ENCODE measurements around the gene PALB2. TPM values are rescaled to one million over a fixed set of nuclear protein-coding genes. Genes with fewer than 3 reads are reported as not detected.

PALB2 gene
- polyA plus RNA-seq, 2 of the 4 experiments (the other 2 are of a cell fraction): 13.9 to 17.4 TPM

DNA sequence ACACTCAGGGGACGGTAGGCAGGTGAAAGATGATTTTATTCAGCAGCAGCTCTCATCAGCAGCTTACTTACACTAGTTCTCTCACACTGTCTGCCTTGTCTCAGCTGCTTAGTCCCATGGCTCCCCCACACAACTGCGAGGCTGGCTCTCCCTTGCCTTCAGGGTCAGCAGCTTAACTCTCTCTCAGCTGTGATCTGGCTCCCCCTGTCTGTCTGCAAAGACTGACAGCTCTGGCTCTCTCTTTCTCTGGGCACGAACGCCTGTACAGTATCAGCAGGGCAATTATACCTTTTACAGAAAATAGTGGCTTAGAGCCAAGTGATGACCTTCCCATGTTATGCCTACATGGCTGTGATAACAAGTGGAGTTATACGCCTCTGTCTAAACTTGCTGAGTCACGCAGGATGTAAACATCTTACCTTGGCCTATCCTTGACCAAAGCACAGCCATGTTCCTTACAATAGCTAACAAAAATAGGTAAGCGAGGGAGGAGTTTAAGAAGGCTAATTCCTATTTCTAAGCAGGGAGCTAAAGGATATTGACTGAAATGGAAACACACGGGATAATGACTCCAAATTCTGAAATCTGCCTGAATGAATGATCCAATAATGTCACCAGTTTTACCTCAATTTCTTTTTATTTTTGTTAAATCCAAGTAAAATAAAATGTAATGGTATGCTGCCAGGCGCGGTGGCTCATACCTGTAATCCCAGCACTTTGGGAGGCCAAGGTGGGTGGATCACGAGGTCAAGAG lies 43.9 kb downstream of the PALB2 start (continued):
- TF ChIP-seq EHMT2 (IDR thresholded peaks at IDR 0.05; ENCODE audit: low read depth) (no peak), NR3C1 (IDR thresholded peaks at IDR 0.05) (no peak), HDAC2 (IDR thresholded peaks at IDR 0.05) (no peak), HOXB13 (CRISPR knock-in tag; IDR thresholded peaks at IDR 0.05; ENCODE audit: low read depth) (peak; percentile 98), KDM1A (IDR thresholded peaks at IDR 0.05; ENCODE audit: low read depth) (no peak), EHF (CRISPR knock-in tag; IDR thresholded peaks at IDR 0.05) (peak; percentile 97), FOXS1 (CRISPR knock-in tag; IDR thresholded peaks at IDR 0.05) (peak; percentile 95), CHD4 (IDR thresholded peaks at IDR 0.05; ENCODE audit: borderline replicate concordance) (no peak), MYC (IDR thresholded peaks at IDR 0.05; ENCODE audit: borderline replicate concordance, low read length) (no peak), RCOR1 (IDR thresholded peaks at IDR 0.05; ENCODE audit: low read depth, low read length) (no peak), CHD2 (IDR thresholded peaks at IDR 0.05; ENCODE audit: low read length, partially characterized antibody) (no peak), ZC3H11A (IDR thresholded peaks at IDR 0.05) (no peak), HOXA7 (CRISPR knock-in tag; IDR thresholded peaks at IDR 0.05) (0 out of 2 replicates have a peak, but pooled peaks have one; percentile 70), PHF8 (IDR thresholded peaks at IDR 0.05; ENCODE audit: borderline replicate concordance, low read depth) (no peak), CEBPB (IDR thresholded peaks at IDR 0.05) (no peak), SMC3 (IDR thresholded peaks at IDR 0.05) (no peak), ZSCAN20 (CRISPR knock-in tag; IDR thresholded peaks at IDR 0.05) (peak; percentile 83), POLR2A (IDR thresholded peaks at IDR 0.05; ENCODE audit: low read length) (no peak), JUN (IDR thresholded peaks at IDR 0.05) (no peak), MAFK (IDR thresholded peaks at IDR 0.05; ENCODE audit: partially characterized antibody) (peak; percentile 90), ZFP36 (IDR thresholded peaks at IDR 0.05; ENCODE audit: borderline replicate concordance, partially characterized antibody) (no peak), FOSB (CRISPR knock-in tag; IDR thresholded peaks at IDR 0.05) (0 out of 2 replicates have a peak, but pooled peaks have one; percentile 52)
- TF ChIP-seq, protein P1, sequence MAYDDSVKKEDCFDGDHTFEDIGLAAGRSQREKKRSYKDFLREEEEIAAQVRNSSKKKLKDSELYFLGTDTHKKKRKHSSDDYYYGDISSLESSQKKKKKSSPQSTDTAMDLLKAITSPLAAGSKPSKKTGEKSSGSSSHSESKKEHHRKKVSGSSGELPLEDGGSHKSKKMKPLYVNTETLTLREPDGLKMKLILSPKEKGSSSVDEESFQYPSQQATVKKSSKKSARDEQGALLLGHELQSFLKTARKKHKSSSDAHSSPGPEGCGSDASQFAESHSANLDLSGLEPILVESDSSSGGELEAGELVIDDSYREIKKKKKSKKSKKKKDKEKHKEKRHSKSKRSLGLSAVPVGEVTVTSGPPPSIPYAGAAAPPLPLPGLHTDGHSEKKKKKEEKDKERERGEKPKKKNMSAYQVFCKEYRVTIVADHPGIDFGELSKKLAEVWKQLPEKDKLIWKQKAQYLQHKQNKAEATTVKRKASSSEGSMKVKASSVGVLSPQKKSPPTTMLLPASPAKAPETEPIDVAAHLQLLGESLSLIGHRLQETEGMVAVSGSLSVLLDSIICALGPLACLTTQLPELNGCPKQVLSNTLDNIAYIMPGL (CRISPR knock-in tag; IDR thresholded peaks at IDR 0.05; ENCODE audit: borderline replicate concordance): peak; percentile 72; the same call in 1 of the 2 replicates
- TF ChIP-seq, protein P2, sequence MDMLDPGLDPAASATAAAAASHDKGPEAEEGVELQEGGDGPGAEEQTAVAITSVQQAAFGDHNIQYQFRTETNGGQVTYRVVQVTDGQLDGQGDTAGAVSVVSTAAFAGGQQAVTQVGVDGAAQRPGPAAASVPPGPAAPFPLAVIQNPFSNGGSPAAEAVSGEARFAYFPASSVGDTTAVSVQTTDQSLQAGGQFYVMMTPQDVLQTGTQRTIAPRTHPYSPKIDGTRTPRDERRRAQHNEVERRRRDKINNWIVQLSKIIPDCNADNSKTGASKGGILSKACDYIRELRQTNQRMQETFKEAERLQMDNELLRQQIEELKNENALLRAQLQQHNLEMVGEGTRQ (IDR thresholded peaks at IDR 0.05): no peak
- TF ChIP-seq, protein P3, sequence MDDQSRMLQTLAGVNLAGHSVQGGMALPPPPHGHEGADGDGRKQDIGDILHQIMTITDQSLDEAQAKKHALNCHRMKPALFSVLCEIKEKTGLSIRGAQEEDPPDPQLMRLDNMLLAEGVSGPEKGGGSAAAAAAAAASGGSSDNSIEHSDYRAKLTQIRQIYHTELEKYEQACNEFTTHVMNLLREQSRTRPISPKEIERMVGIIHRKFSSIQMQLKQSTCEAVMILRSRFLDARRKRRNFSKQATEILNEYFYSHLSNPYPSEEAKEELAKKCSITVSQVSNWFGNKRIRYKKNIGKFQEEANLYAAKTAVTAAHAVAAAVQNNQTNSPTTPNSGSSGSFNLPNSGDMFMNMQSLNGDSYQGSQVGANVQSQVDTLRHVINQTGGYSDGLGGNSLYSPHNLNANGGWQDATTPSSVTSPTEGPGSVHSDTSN (IDR thresholded peaks at IDR 0.05): no peak
- TF ChIP-seq, protein P4, sequence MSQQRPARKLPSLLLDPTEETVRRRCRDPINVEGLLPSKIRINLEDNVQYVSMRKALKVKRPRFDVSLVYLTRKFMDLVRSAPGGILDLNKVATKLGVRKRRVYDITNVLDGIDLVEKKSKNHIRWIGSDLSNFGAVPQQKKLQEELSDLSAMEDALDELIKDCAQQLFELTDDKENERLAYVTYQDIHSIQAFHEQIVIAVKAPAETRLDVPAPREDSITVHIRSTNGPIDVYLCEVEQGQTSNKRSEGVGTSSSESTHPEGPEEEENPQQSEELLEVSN (IDR thresholded peaks at IDR 0.05; ENCODE audit: borderline replicate concordance, low read depth): no peak
- TF ChIP-seq, protein P5, sequence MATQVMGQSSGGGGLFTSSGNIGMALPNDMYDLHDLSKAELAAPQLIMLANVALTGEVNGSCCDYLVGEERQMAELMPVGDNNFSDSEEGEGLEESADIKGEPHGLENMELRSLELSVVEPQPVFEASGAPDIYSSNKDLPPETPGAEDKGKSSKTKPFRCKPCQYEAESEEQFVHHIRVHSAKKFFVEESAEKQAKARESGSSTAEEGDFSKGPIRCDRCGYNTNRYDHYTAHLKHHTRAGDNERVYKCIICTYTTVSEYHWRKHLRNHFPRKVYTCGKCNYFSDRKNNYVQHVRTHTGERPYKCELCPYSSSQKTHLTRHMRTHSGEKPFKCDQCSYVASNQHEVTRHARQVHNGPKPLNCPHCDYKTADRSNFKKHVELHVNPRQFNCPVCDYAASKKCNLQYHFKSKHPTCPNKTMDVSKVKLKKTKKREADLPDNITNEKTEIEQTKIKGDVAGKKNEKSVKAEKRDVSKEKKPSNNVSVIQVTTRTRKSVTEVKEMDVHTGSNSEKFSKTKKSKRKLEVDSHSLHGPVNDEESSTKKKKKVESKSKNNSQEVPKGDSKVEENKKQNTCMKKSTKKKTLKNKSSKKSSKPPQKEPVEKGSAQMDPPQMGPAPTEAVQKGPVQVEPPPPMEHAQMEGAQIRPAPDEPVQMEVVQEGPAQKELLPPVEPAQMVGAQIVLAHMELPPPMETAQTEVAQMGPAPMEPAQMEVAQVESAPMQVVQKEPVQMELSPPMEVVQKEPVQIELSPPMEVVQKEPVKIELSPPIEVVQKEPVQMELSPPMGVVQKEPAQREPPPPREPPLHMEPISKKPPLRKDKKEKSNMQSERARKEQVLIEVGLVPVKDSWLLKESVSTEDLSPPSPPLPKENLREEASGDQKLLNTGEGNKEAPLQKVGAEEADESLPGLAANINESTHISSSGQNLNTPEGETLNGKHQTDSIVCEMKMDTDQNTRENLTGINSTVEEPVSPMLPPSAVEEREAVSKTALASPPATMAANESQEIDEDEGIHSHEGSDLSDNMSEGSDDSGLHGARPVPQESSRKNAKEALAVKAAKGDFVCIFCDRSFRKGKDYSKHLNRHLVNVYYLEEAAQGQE (IDR thresholded peaks at IDR 0.05): no peak
- TF ChIP-seq, protein P6, sequence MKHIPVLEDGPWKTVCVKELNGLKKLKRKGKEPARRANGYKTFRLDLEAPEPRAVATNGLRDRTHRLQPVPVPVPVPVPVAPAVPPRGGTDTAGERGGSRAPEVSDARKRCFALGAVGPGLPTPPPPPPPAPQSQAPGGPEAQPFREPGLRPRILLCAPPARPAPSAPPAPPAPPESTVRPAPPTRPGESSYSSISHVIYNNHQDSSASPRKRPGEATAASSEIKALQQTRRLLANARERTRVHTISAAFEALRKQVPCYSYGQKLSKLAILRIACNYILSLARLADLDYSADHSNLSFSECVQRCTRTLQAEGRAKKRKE (CRISPR knock-in tag; IDR thresholded peaks at IDR 0.05; ENCODE audit: low read depth): peak; percentile 98
- TF ChIP-seq, protein P7, sequence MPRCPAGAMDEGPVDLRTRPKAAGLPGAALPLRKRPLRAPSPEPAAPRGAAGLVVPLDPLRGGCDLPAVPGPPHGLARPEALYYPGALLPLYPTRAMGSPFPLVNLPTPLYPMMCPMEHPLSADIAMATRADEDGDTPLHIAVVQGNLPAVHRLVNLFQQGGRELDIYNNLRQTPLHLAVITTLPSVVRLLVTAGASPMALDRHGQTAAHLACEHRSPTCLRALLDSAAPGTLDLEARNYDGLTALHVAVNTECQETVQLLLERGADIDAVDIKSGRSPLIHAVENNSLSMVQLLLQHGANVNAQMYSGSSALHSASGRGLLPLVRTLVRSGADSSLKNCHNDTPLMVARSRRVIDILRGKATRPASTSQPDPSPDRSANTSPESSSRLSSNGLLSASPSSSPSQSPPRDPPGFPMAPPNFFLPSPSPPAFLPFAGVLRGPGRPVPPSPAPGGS (IDR thresholded peaks at IDR 0.05): no peak
- TF ChIP-seq, protein P8, sequence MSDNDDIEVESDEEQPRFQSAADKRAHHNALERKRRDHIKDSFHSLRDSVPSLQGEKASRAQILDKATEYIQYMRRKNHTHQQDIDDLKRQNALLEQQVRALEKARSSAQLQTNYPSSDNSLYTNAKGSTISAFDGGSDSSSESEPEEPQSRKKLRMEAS (IDR thresholded peaks at IDR 0.05): no peak

All from A549 (cell line).